Stimulated activated CD8-positive, alpha-beta memory T cell treated with anti-CD3 and anti-CD28 coated beads, Interleukin-7, amount 100 ng/mL, for 24 hours (primary cell): Measurements from ENCODE around the gene VPS35L.
A peak's percentile ranks its signal among the peaks of the same experiment; 100 is the strongest.
"Not testable (repeated sequence)": the region's sequence is repeated elsewhere in the genome, so short reads cannot be mapped to it uniquely, and the experiment has no call there.

Source experiments
- DNase-seq: peaks from one replicate; pipeline ENCODE4 v3.0.0-alpha.2; 2020; ENCODE audit warnings: low read depth

Gene VPS35L

DNA sequence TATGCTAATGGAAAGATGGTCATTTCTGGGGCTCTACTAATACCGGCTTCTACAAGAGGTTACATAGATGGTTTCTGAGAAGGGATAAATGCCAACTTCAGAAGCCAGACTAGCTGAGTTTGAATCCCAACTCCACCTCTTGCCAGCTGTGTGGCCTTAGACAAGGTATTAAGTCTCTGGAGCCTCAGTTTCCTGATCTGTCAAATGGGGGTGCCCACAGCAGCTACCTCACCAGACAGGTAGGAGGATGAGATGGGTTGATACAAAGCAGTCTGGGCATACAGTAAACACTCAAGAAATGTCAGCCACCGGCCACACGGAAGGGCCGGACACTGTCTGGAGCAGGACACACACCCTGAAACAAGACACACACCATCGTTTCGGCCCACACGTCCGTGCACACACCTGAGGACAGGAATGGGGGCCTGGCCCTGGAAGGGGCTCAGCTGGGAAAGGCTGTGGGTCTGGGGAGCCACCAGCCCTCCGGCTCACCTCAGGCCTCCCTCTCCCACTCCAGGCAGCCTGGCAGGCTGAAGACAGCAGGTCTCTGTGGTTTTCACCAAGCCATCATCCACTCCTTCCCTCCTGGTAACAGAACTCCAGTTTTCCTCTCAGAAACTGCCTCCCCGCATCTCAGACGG is 157.0 kb downstream of the VPS35L start:
- DNase-seq: no peak

DNA sequence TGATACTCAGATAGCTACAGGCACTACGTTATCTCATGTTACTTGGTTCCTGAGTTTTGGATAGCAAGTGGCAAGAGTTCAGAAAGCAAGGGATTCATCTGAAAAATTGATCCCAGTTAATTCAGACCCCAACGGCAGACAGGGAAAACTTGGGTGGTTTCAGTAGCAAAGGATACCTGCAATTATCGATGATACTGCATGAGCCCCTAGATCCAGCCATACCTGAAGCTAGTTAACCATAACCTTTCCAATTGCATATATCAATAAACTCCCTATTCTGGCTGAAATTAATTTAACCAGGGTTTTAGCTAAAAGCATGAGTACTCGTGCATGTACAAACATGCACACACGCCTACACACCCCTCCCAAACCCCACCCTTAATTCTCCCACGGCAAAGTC is 158.2 kb downstream of the VPS35L start:
- no peak for DNase-seq

- no peak for DNase-seq
These were observed 160.1 kb downstream of the VPS35L start for GRCh38 chr16:19715566-19715965.

- no peak for DNase-seq
These were observed 160.7 kb downstream of the VPS35L start for GRCh38 chr16:19716183-19716582.

- not testable (repeated sequence) for DNase-seq
These were observed 161.2 kb downstream of the VPS35L start for GRCh38 chr16:19716728-19717127.

DNA sequence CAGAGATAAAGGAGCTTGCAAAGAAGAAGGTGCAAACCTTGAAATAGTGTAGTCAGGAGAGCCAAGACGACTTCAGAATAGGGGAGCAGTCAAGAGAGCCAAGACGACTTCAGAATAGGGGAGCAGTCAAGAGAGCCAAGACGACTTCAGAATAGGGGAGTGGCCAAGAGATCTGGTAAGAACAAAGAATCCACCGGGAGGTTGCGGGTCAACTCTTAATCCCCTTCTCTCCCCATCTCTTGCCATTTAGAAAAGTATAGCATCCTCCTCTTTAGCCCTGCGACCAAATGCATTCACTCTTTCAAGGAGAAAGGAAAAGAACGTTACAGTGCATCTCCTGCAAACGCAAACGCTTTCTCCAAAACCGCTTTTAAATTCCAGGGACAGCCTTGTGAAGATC is 161.8 kb downstream of the VPS35L start:
- no peak for DNase-seq

DNA sequence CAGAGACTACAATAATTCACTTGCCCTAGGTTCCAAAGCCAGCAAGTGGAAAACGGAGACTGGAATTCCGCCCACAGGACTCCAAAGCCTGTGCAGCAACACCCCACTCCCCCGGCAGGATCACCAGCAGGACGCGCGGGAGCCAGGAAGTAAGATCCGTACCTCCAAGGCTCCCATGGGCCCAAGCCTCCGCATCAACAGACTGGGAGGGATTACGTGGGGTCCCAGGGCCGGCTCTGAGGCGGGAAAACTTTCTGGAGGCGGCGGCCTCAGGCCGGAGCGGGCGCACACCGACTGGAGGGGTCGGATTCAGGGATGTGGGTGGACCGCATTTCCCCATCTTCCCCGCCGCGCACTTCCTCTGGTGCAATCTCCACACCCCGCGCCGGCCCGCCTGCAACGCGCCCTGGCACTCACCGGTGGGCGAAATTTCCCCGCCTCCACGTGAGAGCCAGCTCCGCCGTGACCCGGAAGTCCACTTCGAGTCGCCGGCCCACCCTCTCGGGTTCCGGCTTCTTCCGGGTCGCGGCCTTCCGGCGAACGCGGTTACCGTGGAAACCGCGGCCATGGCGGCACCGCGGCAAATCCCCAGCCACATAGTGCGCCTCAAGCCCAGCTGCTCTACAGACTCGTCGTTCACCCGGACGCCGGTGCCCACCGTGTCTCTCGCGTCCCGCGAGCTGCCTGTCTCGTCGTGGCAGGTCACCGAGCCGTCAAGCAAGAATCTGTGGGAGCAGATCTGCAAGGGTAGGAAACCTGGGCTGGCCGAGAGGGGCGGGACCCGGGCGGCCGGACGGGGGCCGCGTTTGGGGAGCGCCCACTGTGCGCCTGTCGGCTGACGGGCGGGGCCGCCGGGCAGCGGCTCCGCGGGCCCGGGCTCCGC is 162.5 kb downstream of the VPS35L start, which contains the start of the genes IQCK and KNOP1:
IQCK (plus strand) TSS at position 531 of the 883 bp plus-strand sequence; CDS start at position 567, 36 bp downstream.
KNOP1 (minus strand) TSS at position 487 of the 883 bp plus-strand sequence. CDS start 3,192 bp downstream, outside the sequence.
- DNase-seq: peak; percentile 73

DNA sequence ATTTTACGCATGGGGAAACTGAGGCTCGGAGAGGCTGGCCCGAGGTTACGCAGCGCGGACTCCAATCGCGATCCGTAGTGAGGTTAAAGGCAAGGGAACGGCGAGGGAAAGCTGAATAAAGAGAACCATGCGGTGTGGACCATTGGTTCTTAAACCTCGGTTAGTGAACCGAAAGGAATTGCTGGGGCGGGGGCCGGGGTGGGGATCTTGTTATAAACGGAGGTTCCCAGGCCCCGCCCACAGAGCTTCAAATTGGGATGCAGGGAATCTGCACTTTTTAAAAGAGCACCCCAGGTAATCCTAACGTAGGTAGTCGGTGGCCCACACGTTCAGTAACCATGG is 163.1 kb downstream of the VPS35L start:
- no peak for DNase-seq

GRCh38 chr16:19722269-19722952 is 166.9 kb downstream of the VPS35L start:
- no peak for DNase-seq

DNA sequence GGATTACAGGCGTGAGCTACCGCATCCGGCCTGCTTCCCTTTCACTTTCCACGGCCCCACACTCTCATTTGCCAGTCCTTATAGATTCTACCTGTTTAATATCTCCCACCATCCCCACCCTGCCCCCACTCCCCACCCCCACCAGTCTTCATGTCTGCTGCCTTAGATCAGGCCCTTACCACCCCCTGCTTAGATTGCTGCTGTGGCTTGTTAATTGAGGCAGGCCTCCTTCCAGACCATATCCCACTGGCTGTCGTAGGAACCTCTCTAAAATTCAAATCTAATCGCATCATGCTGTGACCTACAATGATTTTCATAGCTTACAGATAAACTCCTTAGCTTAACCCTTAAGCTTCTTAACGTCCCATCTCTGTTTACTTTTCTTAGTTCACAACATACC is 167.5 kb downstream of the VPS35L start:
- DNase-seq: no peak

- DNase-seq: no peak
These were observed 173.1 kb downstream of the VPS35L start for GRCh38 chr16:19728636-19728965.

- DNase-seq: no peak
These were observed 178.0 kb downstream of the VPS35L start for GRCh38 chr16:19733551-19733950.

DNA sequence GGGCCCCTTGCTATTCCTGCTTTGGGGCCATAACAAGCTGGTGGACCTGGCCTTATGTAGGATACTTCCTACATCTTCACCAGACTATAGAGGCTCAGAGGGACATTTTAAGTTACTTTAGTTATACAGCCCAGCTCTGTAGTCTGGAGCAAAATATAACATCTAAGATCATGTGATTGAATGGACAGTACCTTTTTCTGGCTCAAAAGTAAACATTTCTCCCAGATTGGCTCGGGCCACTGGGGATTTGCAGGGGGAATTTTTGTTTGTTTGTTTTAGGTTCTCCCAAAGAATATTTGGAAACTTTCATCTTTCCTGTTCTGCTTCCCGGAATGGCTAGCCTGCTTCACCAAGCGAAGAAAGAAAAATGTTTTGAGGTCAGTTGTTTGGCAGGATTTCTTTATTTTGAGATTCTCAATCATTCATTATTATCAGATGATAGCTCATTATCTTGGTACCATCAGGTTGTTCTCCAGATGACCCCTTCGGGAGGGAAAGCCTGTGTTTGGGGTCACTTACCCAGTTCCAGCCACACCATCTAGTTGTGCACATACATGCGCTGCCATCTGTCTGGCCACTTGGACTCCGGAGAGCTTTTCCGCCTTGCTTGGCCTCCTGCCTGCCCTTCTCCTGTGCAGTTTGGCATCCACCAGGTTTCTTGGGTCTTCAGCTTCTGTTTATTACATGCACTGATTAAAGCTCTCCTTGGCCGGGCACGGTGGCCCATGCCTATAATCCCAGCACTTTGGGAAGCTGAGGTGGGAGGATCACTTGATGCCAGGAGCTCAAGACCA is 179.8 kb downstream of the VPS35L start:
- DNase-seq: no peak

DNA sequence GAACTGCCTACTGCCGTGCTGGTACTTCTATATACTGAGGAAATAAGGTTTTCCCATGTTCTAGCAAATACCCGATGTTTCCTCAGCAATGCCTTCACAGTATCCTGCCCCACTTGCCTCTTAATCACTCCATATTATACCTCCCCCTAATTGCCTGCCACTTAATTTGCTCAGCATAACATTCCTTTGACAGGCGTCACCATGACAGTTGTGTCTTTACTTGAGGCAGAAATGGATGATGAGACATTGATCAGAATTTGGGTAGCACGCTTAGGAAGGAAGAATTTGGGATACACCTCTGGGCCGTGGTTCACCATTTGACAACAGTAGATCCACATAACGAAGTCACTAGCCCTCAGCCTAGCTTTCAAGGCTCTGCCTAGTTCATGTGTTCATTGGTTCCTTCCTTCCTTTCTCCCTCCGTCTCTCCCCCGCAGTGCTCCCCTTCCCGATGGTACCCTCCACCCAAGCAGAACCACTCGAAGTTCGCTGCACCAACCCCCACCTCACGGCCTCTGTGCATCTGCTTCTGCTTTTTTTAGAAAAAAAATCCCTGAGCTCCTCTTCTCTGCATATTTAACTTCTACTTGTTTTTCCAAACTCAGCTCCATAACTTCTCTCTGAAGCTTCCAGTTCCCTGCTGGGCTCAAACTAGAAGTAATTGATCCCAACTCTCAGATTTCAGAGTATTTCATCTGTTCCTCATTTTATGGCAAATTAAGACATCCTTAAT is 182.0 kb downstream of the VPS35L start:
- DNase-seq: no peak

DNA sequence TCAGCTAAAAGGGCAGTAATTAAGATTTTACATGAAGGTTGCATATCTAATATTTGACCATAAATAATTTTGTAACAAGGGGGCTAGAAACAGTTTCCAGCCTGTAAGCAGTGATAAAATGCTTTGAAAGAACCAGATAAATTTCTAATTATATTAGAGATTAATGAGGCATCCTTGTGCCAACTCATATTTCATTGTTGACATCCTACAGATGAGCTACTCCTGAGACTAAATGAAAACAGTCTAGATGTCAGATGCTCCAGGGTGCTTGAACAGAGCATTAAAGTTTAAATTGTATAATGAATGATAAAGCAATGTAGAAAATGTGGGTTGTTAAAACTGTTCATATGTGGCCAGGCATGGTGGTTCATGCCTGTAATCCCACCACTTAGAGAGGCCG is 185.9 kb downstream of the VPS35L start:
- no peak for DNase-seq

GRCh38 chr16:19743816-19744159 is 188.3 kb downstream of the VPS35L start:
- DNase-seq: no peak

GRCh38 chr16:19744670-19745069 is 189.2 kb downstream of the VPS35L start:
- no peak for DNase-seq

DNA sequence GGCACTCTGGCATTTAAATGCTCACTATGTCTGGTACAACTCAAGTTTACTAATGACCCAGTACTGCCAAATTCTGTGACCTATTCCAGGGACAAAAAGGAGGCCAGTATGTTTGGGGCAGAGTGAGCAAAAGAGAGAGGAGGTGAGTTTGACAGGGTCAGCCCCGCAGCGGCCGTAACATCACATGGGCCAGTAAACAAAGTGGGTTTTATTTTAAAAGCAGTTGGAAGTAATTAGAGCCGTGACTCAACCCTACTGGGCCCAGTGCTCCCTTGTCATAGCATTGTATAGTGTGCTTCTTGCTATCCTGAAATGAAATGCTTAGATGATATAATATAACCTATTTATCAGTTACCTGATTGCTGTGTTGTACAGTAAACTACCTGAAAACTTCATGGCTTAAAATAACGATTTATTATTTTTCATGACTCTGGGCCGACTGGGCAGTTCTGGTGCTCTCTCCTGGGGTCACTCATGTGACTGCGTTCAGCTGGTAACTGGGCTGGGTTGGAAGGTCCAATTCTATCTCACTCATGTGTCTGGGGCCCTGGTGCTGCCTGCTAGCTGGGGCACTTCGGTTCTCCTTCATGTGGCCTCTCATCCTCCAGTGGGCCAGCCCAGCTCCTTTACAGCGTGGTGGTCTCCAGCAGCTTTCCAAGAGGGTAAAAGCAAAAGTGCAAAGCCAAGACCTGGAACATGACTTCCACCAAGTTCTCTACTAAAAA is 189.9 kb downstream of the VPS35L start:
- DNase-seq: no peak

GRCh38 chr16:19746561-19746960 is 191.1 kb downstream of the VPS35L start:
- no peak for DNase-seq

GRCh38 chr16:19748389-19749168 is 193.1 kb downstream of the VPS35L start:
- DNase-seq: no peak
